ENCODE measurements around the gene OVAAL. TPM values are rescaled to one million over a fixed set of nuclear protein-coding genes. Genes with fewer than 3 reads are reported as not detected.
A peak's percentile ranks its signal among the peaks of the same experiment; 100 is the strongest.
"Not testable (repeated sequence)": the region's sequence is repeated elsewhere in the genome, so short reads cannot be mapped to it uniquely, and the experiment has no call there.

The OVAAL gene
- total RNA-seq, 2 donors from 2014 or later: not detected

- H3K4me1 Mint-ChIP-seq: peaks cover 11% of the 10 kb centered on the region
- H3K4me1 ChIP-seq (ENCODE audit: control insufficient read depth, insufficient read depth, low read length): no peaks in the 10 kb centered on the region
- WGBS, 2 experiments (ENCODE audit: insufficient coverage in 1 of 2, insufficient read length in 1 of 2): 83 to 96% methylated on average over 1 of the region's 1 CpG
- H3K36me3 ChIP-seq (ENCODE audit: control insufficient read depth, insufficient read depth, low read length): no peaks in the 10 kb centered on the region
- H3K9me3 ChIP-seq (ENCODE audit: control insufficient read depth, low read length): no peaks in the 10 kb centered on the region
- H3K27me3 Mint-ChIP-seq (ENCODE audit: insufficient read depth): no peaks in the 10 kb centered on the region
- no peaks in the 10 kb centered on the region for H3K27me3 ChIP-seq (ENCODE audit: control insufficient read depth, insufficient read depth, low read length, poor library complexity, severe bottlenecking)
- H3K9ac ChIP-seq (ENCODE audit: extremely low read depth, low read length, poor library complexity, severe bottlenecking): no peak overlapping the region
- H3K9me3 Mint-ChIP-seq: no peaks in the 10 kb centered on the region
- no peak for TF ChIP-seq CTCF (conservative IDR thresholded peaks at IDR 0.05)
- DNase-seq: peak; percentile 3
- H3K4me3 Mint-ChIP-seq: no peak overlapping the region
- no peak overlapping the region for H3K4me3 ChIP-seq (ENCODE audit: low read length)
- H3K27ac ChIP-seq (ENCODE audit: low read depth, low read length): no peak overlapping the region
- H3K27ac Mint-ChIP-seq: no peak overlapping the region
- no peaks in the 10 kb centered on the region for H3K36me3 Mint-ChIP-seq (ENCODE audit: low read depth)
Measured at GRCh38 chr1:180545991-180546390, 12.8 kb upstream of the OVAAL start.

- Mint-ChIP-seq H3K4me1 (no peaks in the 10 kb centered on the region), H3K36me3 (ENCODE audit: low read depth) (no peaks in the 10 kb centered on the region), H3K27ac (no peak overlapping the region), H3K27me3 (ENCODE audit: insufficient read depth) (no peaks in the 10 kb centered on the region), H3K9me3 (no peaks in the 10 kb centered on the region), H3K4me3 (no peak overlapping the region)
- DNase-seq: peak; percentile 7
- WGBS, 2 experiments (ENCODE audit: insufficient coverage in 1 of 2, insufficient read length in 1 of 2): 93 to 100% methylated on average over 2 to 7 of the region's 7 CpGs
- Histone ChIP-seq H3K27me3 (ENCODE audit: control insufficient read depth, insufficient read depth, low read length, poor library complexity, severe bottlenecking) (no peaks in the 10 kb centered on the region), H3K27ac (ENCODE audit: low read depth, low read length) (no peak overlapping the region), H3K9me3 (ENCODE audit: control insufficient read depth, low read length) (no peaks in the 10 kb centered on the region), H3K9ac (ENCODE audit: extremely low read depth, low read length, poor library complexity, severe bottlenecking) (no peak overlapping the region), H3K36me3 (ENCODE audit: control insufficient read depth, insufficient read depth, low read length) (no peaks in the 10 kb centered on the region), H3K4me3 (ENCODE audit: low read length) (no peak overlapping the region), H3K4me1 (ENCODE audit: control insufficient read depth, insufficient read depth, low read length) (peaks cover 6% of the 10 kb centered on the region)
- no peak for TF ChIP-seq CTCF (conservative IDR thresholded peaks at IDR 0.05)
Measured at GRCh38 chr1:180548686-180549317, 10.0 kb upstream of the OVAAL start.

- not testable (repeated sequence) for H3K4me3 Mint-ChIP-seq; H3K4me3 ChIP-seq (ENCODE audit: low read length); H3K9ac ChIP-seq (ENCODE audit: extremely low read depth, low read length, poor library complexity, severe bottlenecking); H3K36me3 Mint-ChIP-seq (ENCODE audit: low read depth); H3K4me1 ChIP-seq (ENCODE audit: control insufficient read depth, insufficient read depth, low read length); H3K36me3 ChIP-seq (ENCODE audit: control insufficient read depth, insufficient read depth, low read length); H3K27me3 ChIP-seq (ENCODE audit: control insufficient read depth, insufficient read depth, low read length, poor library complexity, severe bottlenecking); H3K9me3 Mint-ChIP-seq; H3K9me3 ChIP-seq (ENCODE audit: control insufficient read depth, low read length); H3K27ac ChIP-seq (ENCODE audit: low read depth, low read length); H3K4me1 Mint-ChIP-seq; H3K27me3 Mint-ChIP-seq (ENCODE audit: insufficient read depth); H3K27ac Mint-ChIP-seq; DNase-seq
- 85 to 93% methylated on average over 5 to 8 of the region's 8 CpGs for WGBS, 2 experiments (ENCODE audit: insufficient coverage in 1 of 2, insufficient read length in 1 of 2)
Measured at GRCh38 chr1:180549770-180550169, 9.0 kb upstream of the OVAAL start.

- H3K9me3 Mint-ChIP-seq: no peaks in the 10 kb centered on the region
- Histone ChIP-seq H3K27ac (ENCODE audit: low read depth, low read length) (no peak overlapping the region), H3K9me3 (ENCODE audit: control insufficient read depth, low read length) (no peaks in the 10 kb centered on the region), H3K27me3 (ENCODE audit: control insufficient read depth, insufficient read depth, low read length, poor library complexity, severe bottlenecking) (no peaks in the 10 kb centered on the region), H3K9ac (ENCODE audit: extremely low read depth, low read length, poor library complexity, severe bottlenecking) (no peak overlapping the region), H3K4me3 (ENCODE audit: low read length) (no peak overlapping the region), H3K4me1 (ENCODE audit: control insufficient read depth, insufficient read depth, low read length) (peaks cover 6% of the 10 kb centered on the region), H3K36me3 (ENCODE audit: control insufficient read depth, insufficient read depth, low read length) (no peaks in the 10 kb centered on the region)
- H3K27me3 Mint-ChIP-seq (ENCODE audit: insufficient read depth): no peaks in the 10 kb centered on the region
- H3K4me1 Mint-ChIP-seq: no peaks in the 10 kb centered on the region
- WGBS, 2 experiments (ENCODE audit: insufficient coverage in 1 of 2, insufficient read length in 1 of 2): 98 to 100% methylated on average over 2 to 3 of the region's 3 CpGs
- H3K4me3 Mint-ChIP-seq: no peak overlapping the region
- no peaks in the 10 kb centered on the region for H3K36me3 Mint-ChIP-seq (ENCODE audit: low read depth)
- no peak overlapping the region for H3K27ac Mint-ChIP-seq
- no peak for DNase-seq
- TF ChIP-seq CTCF (conservative IDR thresholded peaks at IDR 0.05): no peak
Measured at GRCh38 chr1:180550241-180550640, 8.5 kb upstream of the OVAAL start.
